ENCODE data around the gene PPP2R5D.

The PPP2R5D gene

DNA sequence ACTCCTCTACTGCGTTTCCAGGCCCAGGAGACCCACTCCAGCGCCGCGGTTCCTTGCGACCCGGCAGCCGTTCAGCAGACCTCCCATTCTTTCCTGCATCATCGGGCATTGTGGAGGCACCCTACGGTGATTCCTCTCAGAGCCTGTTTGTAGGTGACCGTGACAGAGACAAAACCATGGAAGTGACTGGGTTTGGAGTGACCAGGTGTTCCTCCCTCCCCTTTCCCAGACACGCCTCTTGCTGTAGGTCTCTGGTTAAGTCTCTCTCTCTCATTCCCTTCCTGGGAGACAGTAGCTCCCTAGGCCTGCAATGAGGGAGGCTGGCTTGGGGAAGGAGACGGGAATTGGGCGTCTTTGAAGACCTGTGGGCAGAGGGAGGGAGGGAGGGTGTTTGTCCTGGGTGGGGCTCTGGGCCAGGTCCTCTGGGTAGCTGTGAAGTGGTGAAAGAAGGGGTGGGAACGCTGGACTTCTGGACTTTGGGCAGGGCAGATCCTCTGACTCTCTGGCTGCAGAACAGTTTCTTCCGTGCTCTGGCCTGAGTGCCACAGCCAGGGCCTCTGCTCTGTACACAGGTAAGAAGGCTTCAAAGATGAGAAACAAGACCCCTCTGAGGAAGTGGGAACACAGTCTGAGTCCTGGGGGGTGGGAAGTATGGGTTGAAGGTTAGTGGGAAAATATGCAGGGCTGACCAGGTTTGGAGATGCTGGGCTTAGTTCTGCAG lies 75.8 kb downstream of the PPP2R5D start:
- DNase-seq = no peak

DNA sequence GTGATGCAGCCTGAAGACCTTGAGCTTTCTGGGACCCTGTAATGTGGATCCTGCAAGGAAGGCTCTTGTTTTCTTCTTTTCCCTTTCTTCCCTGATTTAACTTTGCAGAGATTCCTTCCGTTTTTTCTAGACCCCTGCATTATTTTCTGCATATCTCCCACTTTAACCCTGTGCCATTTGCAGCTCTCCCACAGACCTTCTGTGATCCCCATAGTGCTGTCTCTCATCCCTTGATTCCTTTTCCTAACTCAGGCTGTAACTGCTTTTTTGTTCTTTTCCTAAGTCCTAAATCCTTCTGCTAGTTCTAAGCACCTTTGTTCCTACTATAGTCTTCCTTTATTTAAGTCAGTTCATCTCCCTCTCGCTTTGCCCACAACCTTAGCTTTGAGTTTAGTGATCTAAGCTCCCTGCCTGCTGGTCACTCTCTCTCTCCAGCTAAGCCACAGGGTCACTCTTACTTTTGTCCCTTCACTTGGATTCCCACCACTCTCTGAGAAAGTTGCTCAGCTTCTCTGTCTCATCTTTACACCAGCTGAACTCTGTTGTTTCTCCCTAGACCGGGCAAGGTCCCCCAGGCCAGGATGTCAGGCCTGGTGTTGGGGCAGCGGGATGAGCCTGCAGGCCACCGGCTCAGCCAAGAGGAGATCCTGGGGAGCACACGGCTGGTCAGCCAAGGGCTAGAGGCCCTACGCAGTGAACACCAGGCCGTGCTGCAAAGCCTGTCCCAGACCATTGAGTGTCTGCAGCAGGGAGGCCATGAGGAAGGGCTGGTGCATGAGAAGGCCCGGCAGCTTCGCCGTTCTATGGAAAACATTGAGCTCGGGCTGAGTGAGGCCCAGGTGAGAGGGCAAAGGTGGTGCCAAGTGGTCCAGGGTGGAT lies 76.6 kb downstream of the PPP2R5D start:
- no peak for DNase-seq

DNA sequence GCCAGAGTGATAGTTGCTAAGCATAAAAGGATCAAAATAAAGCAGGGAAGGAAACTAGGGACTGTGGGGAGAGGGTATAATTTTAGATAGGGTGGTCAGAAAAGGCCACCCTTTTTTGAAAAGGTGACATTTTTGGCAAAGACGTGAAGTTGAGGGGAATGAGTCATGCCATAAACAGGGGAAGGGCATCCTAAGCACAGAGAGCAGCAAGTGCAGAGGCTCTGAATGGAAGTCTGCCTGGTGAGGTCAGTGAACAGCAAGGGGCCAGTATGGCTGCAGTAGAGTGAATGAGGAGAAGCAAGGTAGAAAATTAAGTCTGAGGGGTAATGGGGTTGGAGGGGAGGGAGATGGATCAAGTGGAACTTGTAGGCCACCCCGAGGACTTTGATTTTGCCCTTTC lies 77.5 kb downstream of the PPP2R5D start:
- no peak for DNase-seq

Data from activated gamma-delta T cell (primary cell).